GM21447 (cell line): ENCODE data around the gene INPP5F.
A peak's percentile ranks its signal among the peaks of the same experiment; 100 is the strongest.
"Not testable (repeated sequence)": the region's sequence is repeated elsewhere in the genome, so short reads cannot be mapped to it uniquely, and the experiment has no call there.

Source experiments
- ATAC-seq: cut with Tn5 transposase; IDR thresholded peaks from one replicate; pipeline ENCODE4 v1.9.1; 2021; ENCODE audit not compliant: unreplicated experiment

The INPP5F gene

GRCh38 chr10:119706521-119707278 lies 19.1 kb upstream of the INPP5F start:
- ATAC-seq, result no peak

- not testable (repeated sequence) for ATAC-seq
Observed at GRCh38 chr10:119707331-119707730, 18.5 kb upstream of the INPP5F start.

- not testable (repeated sequence) for ATAC-seq
Observed at GRCh38 chr10:119710935-119711334, 14.9 kb upstream of the INPP5F start.

- no peak for ATAC-seq
Observed at GRCh38 chr10:119713744-119714483, 11.9 kb upstream of the INPP5F start.

- ATAC-seq, result no peak
Observed at GRCh38 chr10:119714484-119714816, 11.4 kb upstream of the INPP5F start.

- ATAC-seq, result no peak
Observed at GRCh38 chr10:119715628-119716505, 10.0 kb upstream of the INPP5F start.

GRCh38 chr10:119723161-119723560 lies 2.7 kb upstream of the INPP5F start:
- ATAC-seq, result no peak

- ATAC-seq, result no peak
Observed at GRCh38 chr10:119723624-119724023, 2.2 kb upstream of the INPP5F start.

- peak; percentile 24 for ATAC-seq
Observed at GRCh38 chr10:119724593-119725516, 995 bp upstream of the INPP5F start.

- ATAC-seq, result no peak
Observed at GRCh38 chr10:119725517-119725827, 378 bp upstream of the INPP5F start.

- no peak for ATAC-seq
Observed at GRCh38 chr10:119726676-119727261, 919 bp downstream of the INPP5F start.

- ATAC-seq, result no peak
Observed at GRCh38 chr10:119728172-119728800, 2.4 kb downstream of the INPP5F start.

- no peak for ATAC-seq
Observed at GRCh38 chr10:119734396-119735332, 8.8 kb downstream of the INPP5F start.

GRCh38 chr10:119735451-119735850 lies 9.6 kb downstream of the INPP5F start:
- no peak for ATAC-seq

- ATAC-seq, result no peak
Observed at GRCh38 chr10:119736220-119736619, 10.4 kb downstream of the INPP5F start.

GRCh38 chr10:119737039-119737663 lies 11.3 kb downstream of the INPP5F start:
- no peak for ATAC-seq

- ATAC-seq, result no peak
Observed at GRCh38 chr10:119737823-119738222, 12.0 kb downstream of the INPP5F start.

- no peak for ATAC-seq
Observed at GRCh38 chr10:119738962-119739361, 13.1 kb downstream of the INPP5F start.
